ENCODE data around the gene GLS2.
A peak's percentile ranks its signal among the peaks of the same experiment; 100 is the strongest.

The GLS2 gene

DNA sequence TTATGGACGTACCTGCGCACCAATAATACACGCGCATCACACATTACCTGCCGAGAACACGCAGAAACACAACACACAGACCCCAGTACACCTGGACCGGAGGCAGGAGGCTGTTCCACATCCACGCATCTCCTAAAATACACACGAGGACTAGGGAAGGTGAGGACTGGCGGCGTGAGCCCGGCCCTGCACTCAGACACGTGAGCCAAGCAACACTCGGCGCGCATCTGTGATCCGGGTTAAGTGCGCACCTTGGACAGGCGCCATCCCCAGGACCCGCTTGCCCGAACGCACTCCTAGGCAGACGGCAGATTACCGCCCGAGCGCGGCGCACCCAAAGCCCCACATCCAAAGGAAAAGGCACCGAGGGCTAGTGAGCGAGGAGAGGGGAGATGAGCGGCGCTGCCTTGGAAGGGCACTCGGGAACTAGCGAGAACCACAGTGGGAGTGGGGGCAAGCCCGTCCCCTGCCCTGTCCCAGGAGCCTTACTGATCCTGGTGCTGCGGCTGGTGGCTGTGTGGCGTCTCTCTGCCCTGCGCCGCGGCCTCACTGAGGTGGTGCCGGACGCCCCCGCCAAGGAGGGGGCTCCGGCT is 417 bp downstream of the GLS2 start:
- H3F3A ChIP-seq (ENCODE audit: insufficient read depth, low read length), result no peaks in the 10 kb centered on the region
- no peak overlapping the region for H2AFZ ChIP-seq (ENCODE audit: low read length)
- H3K27ac ChIP-seq (ENCODE audit: low read depth, low read length, poor library complexity, severe bottlenecking), result no peak overlapping the region

GRCh38 chr12:56486694-56487093 is 1.3 kb downstream of the GLS2 start:
- no peaks in the 10 kb centered on the region for H3K36me3 ChIP-seq (ENCODE audit: insufficient read depth, low read length)
- H3K27me3 ChIP-seq (ENCODE audit: insufficient read depth, low read length), result peaks cover 8% of the 10 kb centered on the region
- H3K79me2 ChIP-seq (ENCODE audit: insufficient read depth, low read length), result no peaks in the 10 kb centered on the region
- H4K20me1 ChIP-seq (ENCODE audit: insufficient read depth, low read length), result no peaks in the 10 kb centered on the region
- no peak overlapping the region for H2AFZ ChIP-seq (ENCODE audit: low read length)
- no peak overlapping the region for H3K9ac ChIP-seq (ENCODE audit: low read length)
- TF ChIP-seq CTCF (IDR thresholded peaks at IDR 0.05; ENCODE audit: low read length), result no peak
- TF ChIP-seq EZH2 (IDR thresholded peaks at IDR 0.05; ENCODE audit: borderline replicate concordance, low read length), result no peak
- H3K9me3 ChIP-seq (ENCODE audit: low read length), result no peaks in the 10 kb centered on the region
- H3F3A ChIP-seq (ENCODE audit: insufficient read depth, low read length), result no peaks in the 10 kb centered on the region
- no peak overlapping the region for H3K4me3 ChIP-seq (ENCODE audit: low read depth, low read length, poor library complexity, severe bottlenecking)
- no peak overlapping the region for H3K4me2 ChIP-seq (ENCODE audit: low read length)
- no peak overlapping the region for H3K27ac ChIP-seq (ENCODE audit: low read depth, low read length, poor library complexity, severe bottlenecking)
- H3K9me2 ChIP-seq (ENCODE audit: low read depth, low read length), result no peaks in the 10 kb centered on the region
- no peaks in the 10 kb centered on the region for H3K4me1 ChIP-seq (ENCODE audit: insufficient read depth, low read length, severe bottlenecking)

More for the DNA sequence above, 417 bp downstream of the GLS2 start:
- H4K20me1 ChIP-seq (ENCODE audit: insufficient read depth, low read length), result no peaks in the 10 kb centered on the region
- no peaks in the 10 kb centered on the region for H3K4me1 ChIP-seq (ENCODE audit: insufficient read depth, low read length, severe bottlenecking)
- no peak for TF ChIP-seq EZH2 (IDR thresholded peaks at IDR 0.05; ENCODE audit: borderline replicate concordance, low read length)
- no peak for TF ChIP-seq CTCF (IDR thresholded peaks at IDR 0.05; ENCODE audit: low read length)
- H3K4me3 ChIP-seq (ENCODE audit: low read depth, low read length, poor library complexity, severe bottlenecking), result no peak overlapping the region
- H3K9me2 ChIP-seq (ENCODE audit: low read depth, low read length), result no peaks in the 10 kb centered on the region
- peaks cover 8% of the 10 kb centered on the region for H3K27me3 ChIP-seq (ENCODE audit: insufficient read depth, low read length)
- no peaks in the 10 kb centered on the region for H3K79me2 ChIP-seq (ENCODE audit: insufficient read depth, low read length)
- no peaks in the 10 kb centered on the region for H3K36me3 ChIP-seq (ENCODE audit: insufficient read depth, low read length)
- peak overlapping the region; percentile 26; the same call in 1 of the 2 replicates for H3K4me2 ChIP-seq (ENCODE audit: low read length)
- no peak overlapping the region for H3K9ac ChIP-seq (ENCODE audit: low read length)
- H3K9me3 ChIP-seq (ENCODE audit: low read length), result no peaks in the 10 kb centered on the region

- no peak overlapping the region for H3K4me3 ChIP-seq (ENCODE audit: low read depth, low read length, poor library complexity, severe bottlenecking)
- no peaks in the 10 kb centered on the region for H3K36me3 ChIP-seq (ENCODE audit: insufficient read depth, low read length)
- no peaks in the 10 kb centered on the region for H3F3A ChIP-seq (ENCODE audit: insufficient read depth, low read length)
- H2AFZ ChIP-seq (ENCODE audit: low read length), result no peak overlapping the region
- no peaks in the 10 kb centered on the region for H3K79me2 ChIP-seq (ENCODE audit: insufficient read depth, low read length)
- no peaks in the 10 kb centered on the region for H3K4me1 ChIP-seq (ENCODE audit: insufficient read depth, low read length, severe bottlenecking)
- H3K9ac ChIP-seq (ENCODE audit: low read length), result no peak overlapping the region
- H3K27me3 ChIP-seq (ENCODE audit: insufficient read depth, low read length), result peaks cover 8% of the 10 kb centered on the region
- no peak for TF ChIP-seq CTCF (IDR thresholded peaks at IDR 0.05; ENCODE audit: low read length)
- TF ChIP-seq EZH2 (IDR thresholded peaks at IDR 0.05; ENCODE audit: borderline replicate concordance, low read length), result no peak
- H3K9me3 ChIP-seq (ENCODE audit: low read length), result no peaks in the 10 kb centered on the region
- no peaks in the 10 kb centered on the region for H4K20me1 ChIP-seq (ENCODE audit: insufficient read depth, low read length)
- H3K9me2 ChIP-seq (ENCODE audit: low read depth, low read length), result no peaks in the 10 kb centered on the region
- H3K27ac ChIP-seq (ENCODE audit: low read depth, low read length, poor library complexity, severe bottlenecking), result no peak overlapping the region
- H3K4me2 ChIP-seq (ENCODE audit: low read length), result no peak overlapping the region
Measured at GRCh38 chr12:56484566-56484965, 3.4 kb downstream of the GLS2 start.
